Measurements from ENCODE around the gene FBXL16. TPM values are rescaled to one million over a fixed set of nuclear protein-coding genes. Genes with fewer than 3 reads are reported as not detected.

Gene FBXL16
- total and polyA plus RNA-seq, 2 donors (not counting 1 experiment from before 2014, with no cell fraction given): 0.07 TPM; not detected in 1

GRCh38 chr16:673399-673991 is 32.1 kb downstream of the FBXL16 start:
- no peak for DNase-seq (ENCODE audit: low read depth in 2 of 2)
- Histone ChIP-seq H3K27me3 (ENCODE audit: control insufficient read depth, insufficient read depth, low read length) (no peaks in the 10 kb centered on the region), H3K9ac (ENCODE audit: insufficient read depth, low read length) (no peak overlapping the region), H3K36me3 (ENCODE audit: control insufficient read depth, insufficient read depth, low read length) (peaks cover 37% of the 10 kb centered on the region), H2AFZ (ENCODE audit: low read length) (no peak overlapping the region), H3K79me2 (ENCODE audit: control insufficient read depth, insufficient read depth, low read length) (peaks cover 18% of the 10 kb centered on the region), H3K9me3 (ENCODE audit: control insufficient read depth, insufficient read depth, low read depth, low read length) (no peaks in the 10 kb centered on the region), H3K4me1 (ENCODE audit: control insufficient read depth, extremely low read depth, insufficient read depth, low read length) (peaks cover 11% of the 10 kb centered on the region), H4K20me1 (ENCODE audit: control insufficient read depth, extremely low read depth, insufficient read depth, low read length) (no peaks in the 10 kb centered on the region), H3K27ac (ENCODE audit: insufficient read depth, low read length) (no peak overlapping the region), H3K4me3 (replicated peaks in 1 of 4; ENCODE audit: control extremely low read depth in 1 of 4, insufficient read depth in 1 of 4, low read depth in 3 of 4, low read length in 4 of 4) (no peak overlapping the region), H3K4me2 (ENCODE audit: extremely low read depth, insufficient read depth, low read length) (no peak overlapping the region)
- TF ChIP-seq, protein P1, sequence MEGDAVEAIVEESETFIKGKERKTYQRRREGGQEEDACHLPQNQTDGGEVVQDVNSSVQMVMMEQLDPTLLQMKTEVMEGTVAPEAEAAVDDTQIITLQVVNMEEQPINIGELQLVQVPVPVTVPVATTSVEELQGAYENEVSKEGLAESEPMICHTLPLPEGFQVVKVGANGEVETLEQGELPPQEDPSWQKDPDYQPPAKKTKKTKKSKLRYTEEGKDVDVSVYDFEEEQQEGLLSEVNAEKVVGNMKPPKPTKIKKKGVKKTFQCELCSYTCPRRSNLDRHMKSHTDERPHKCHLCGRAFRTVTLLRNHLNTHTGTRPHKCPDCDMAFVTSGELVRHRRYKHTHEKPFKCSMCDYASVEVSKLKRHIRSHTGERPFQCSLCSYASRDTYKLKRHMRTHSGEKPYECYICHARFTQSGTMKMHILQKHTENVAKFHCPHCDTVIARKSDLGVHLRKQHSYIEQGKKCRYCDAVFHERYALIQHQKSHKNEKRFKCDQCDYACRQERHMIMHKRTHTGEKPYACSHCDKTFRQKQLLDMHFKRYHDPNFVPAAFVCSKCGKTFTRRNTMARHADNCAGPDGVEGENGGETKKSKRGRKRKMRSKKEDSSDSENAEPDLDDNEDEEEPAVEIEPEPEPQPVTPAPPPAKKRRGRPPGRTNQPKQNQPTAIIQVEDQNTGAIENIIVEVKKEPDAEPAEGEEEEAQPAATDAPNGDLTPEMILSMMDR (conservative IDR thresholded peaks at IDR 0.05 in 1 of 2, IDR thresholded peaks at IDR 0.05 in 1 of 2; ENCODE audit: low read depth in 1 of 2, low read length in 2 of 2): no peak
- TF ChIP-seq EZH2 (IDR thresholded peaks at IDR 0.05; ENCODE audit: low read length, missing control alignments): no peak

DNA sequence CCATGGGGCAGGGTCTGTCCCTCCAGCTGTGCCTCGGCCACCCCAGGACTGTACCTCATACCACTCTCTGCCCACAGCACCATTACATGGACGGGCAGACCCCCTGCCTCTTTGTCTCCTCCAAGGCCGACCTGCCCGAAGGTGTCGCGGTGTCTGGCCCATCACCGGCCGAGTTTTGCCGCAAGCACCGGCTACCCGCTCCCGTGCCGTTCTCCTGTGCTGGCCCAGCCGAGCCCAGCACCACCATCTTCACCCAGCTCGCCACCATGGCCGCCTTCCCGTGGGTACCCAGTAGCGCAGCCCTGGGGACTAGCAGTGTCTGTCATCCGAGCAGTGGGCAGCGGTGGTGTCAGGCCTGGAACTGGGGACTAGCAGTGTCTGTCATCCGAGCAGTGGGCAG is 32.8 kb downstream of the FBXL16 start:
- peaks cover 37% of the 10 kb centered on the region for H3K36me3 ChIP-seq (ENCODE audit: control insufficient read depth, insufficient read depth, low read length)

GRCh38 chr16:672371-672770 is 33.2 kb downstream of the FBXL16 start:
- Histone ChIP-seq H3K4me1 (ENCODE audit: control insufficient read depth, extremely low read depth, insufficient read depth, low read length) (peaks cover 11% of the 10 kb centered on the region), H2AFZ (ENCODE audit: low read length) (no peak overlapping the region), H3K9me3 (ENCODE audit: control insufficient read depth, insufficient read depth, low read depth, low read length) (no peaks in the 10 kb centered on the region), H3K36me3 (ENCODE audit: control insufficient read depth, insufficient read depth, low read length) (peaks cover 37% of the 10 kb centered on the region), H3K4me3 (replicated peaks in 1 of 4; ENCODE audit: control extremely low read depth in 1 of 4, insufficient read depth in 1 of 4, low read depth in 3 of 4, low read length in 4 of 4) (no peak overlapping the region), H4K20me1 (ENCODE audit: control insufficient read depth, extremely low read depth, insufficient read depth, low read length) (no peaks in the 10 kb centered on the region), H3K27me3 (ENCODE audit: control insufficient read depth, insufficient read depth, low read length) (no peaks in the 10 kb centered on the region), H3K79me2 (ENCODE audit: control insufficient read depth, insufficient read depth, low read length) (peaks cover 23% of the 10 kb centered on the region), H3K4me2 (ENCODE audit: extremely low read depth, insufficient read depth, low read length) (no peak overlapping the region), H3K27ac (ENCODE audit: insufficient read depth, low read length) (no peak overlapping the region), H3K9ac (ENCODE audit: insufficient read depth, low read length) (no peak overlapping the region)
- no peak for TF ChIP-seq EZH2 (IDR thresholded peaks at IDR 0.05; ENCODE audit: low read length, missing control alignments)
- TF ChIP-seq, protein P1 (conservative IDR thresholded peaks at IDR 0.05 in 1 of 2, IDR thresholded peaks at IDR 0.05 in 1 of 2; ENCODE audit: low read depth in 1 of 2, low read length in 2 of 2): no peak
- no peak for DNase-seq (ENCODE audit: low read depth in 2 of 2)

More for the DNA sequence above, 32.8 kb downstream of the FBXL16 start:
- no peaks in the 10 kb centered on the region for H3K27me3 ChIP-seq (ENCODE audit: control insufficient read depth, insufficient read depth, low read length)
- H3K4me3 ChIP-seq (replicated peaks in 1 of 4; ENCODE audit: control extremely low read depth in 1 of 4, insufficient read depth in 1 of 4, low read depth in 3 of 4, low read length in 4 of 4): no peak overlapping the region
- no peak overlapping the region for H3K27ac ChIP-seq (ENCODE audit: insufficient read depth, low read length)
- no peaks in the 10 kb centered on the region for H3K9me3 ChIP-seq (ENCODE audit: control insufficient read depth, insufficient read depth, low read depth, low read length)
- no peak overlapping the region for H3K4me2 ChIP-seq (ENCODE audit: extremely low read depth, insufficient read depth, low read length)
- TF ChIP-seq, protein P1 (conservative IDR thresholded peaks at IDR 0.05 in 1 of 2, IDR thresholded peaks at IDR 0.05 in 1 of 2; ENCODE audit: low read depth in 1 of 2, low read length in 2 of 2): no peak
- no peak for TF ChIP-seq EZH2 (IDR thresholded peaks at IDR 0.05; ENCODE audit: low read length, missing control alignments)
- no peaks in the 10 kb centered on the region for H4K20me1 ChIP-seq (ENCODE audit: control insufficient read depth, extremely low read depth, insufficient read depth, low read length)
- peaks cover 23% of the 10 kb centered on the region for H3K79me2 ChIP-seq (ENCODE audit: control insufficient read depth, insufficient read depth, low read length)
- no peak overlapping the region for H3K9ac ChIP-seq (ENCODE audit: insufficient read depth, low read length)
- no peak overlapping the region for H2AFZ ChIP-seq (ENCODE audit: low read length)
- no peak for DNase-seq (ENCODE audit: low read depth in 2 of 2)
- peaks cover 11% of the 10 kb centered on the region for H3K4me1 ChIP-seq (ENCODE audit: control insufficient read depth, extremely low read depth, insufficient read depth, low read length)
